Measurements from ENCODE around the gene SLC16A8. TPM values are rescaled to one million over a fixed set of nuclear protein-coding genes. Genes with fewer than 3 reads are reported as not detected.

Gene SLC16A8
- total RNA-seq, 4 donors from 2014 or later = not detected

- WGBS, 2 donors (ENCODE audit: low coverage in 1 of 2) = 85% methylated on average over 14 of the region's 14 CpGs; no CpG with 5 or more reads in 1 of the 2 donors
- intact Hi-C loops (cut with DNase I; ENCODE audit: low total_unique reads) (no loop called here), in situ Hi-C loops (cut with MboI; ENCODE audit: low pct_ligation_motif_present in 1 of 4, low pct_unique_long_range_greater_than_20kb in 1 of 4, low sequenced_read_pairs in 3 of 4) (no loop called here)
- Histone ChIP-seq H3K4me1 (peaks cover 4 to 20% (median 19%) of the 10 kb centered on the region in 4 donors), H3K36me3 (peaks cover 0 to 14% (median 0%) of the 10 kb centered on the region in 4 donors), H3K27me3 (peaks cover 21% of the 10 kb centered on the region), H3K4me3 (no peak overlapping the region), H3K27ac (no peak overlapping the region), H3K9me3 (no peaks in the 10 kb centered on the region)
- TF ChIP-seq POLR2A (IDR thresholded peaks at IDR 0.05) (no peak), POLR2AphosphoS5 (IDR thresholded peaks at IDR 0.05) (no peak), EP300 (IDR thresholded peaks at IDR 0.05; ENCODE audit: low read depth) (no peak), CTCF (IDR thresholded peaks at IDR 0.05) (no peak)
- DNase-seq = no peak
Observed at GRCh38 chr22:38077595-38077994, 6.4 kb downstream of the SLC16A8 start.

GRCh38 chr22:38077096-38077495 is 6.9 kb downstream of the SLC16A8 start:
- peaks cover 0 to 19% (median under 1%) of the 10 kb centered on the region in 4 donors for H3K36me3 ChIP-seq
- 79 to 83% methylated on average over 11 to 12 of the region's 12 CpGs for WGBS, 2 donors (ENCODE audit: low coverage in 1 of 2)
- TF ChIP-seq CTCF (IDR thresholded peaks at IDR 0.05) = no peak
- H3K27me3 ChIP-seq = peaks cover 16% of the 10 kb centered on the region
- H3K27ac ChIP-seq = no peak overlapping the region
- H3K4me3 ChIP-seq = no peak overlapping the region
- intact Hi-C loops (cut with DNase I; ENCODE audit: low total_unique reads) = no loop called here
- in situ Hi-C loops (cut with MboI; ENCODE audit: low pct_ligation_motif_present in 1 of 4, low pct_unique_long_range_greater_than_20kb in 1 of 4, low sequenced_read_pairs in 3 of 4) = no loop called here
- peaks cover 4 to 15% (median 14%) of the 10 kb centered on the region in 4 donors for H3K4me1 ChIP-seq
- no peak for DNase-seq
- no peaks in the 10 kb centered on the region for H3K9me3 ChIP-seq

- 87% methylated on average over 13 of the region's 13 CpGs; no CpG with 5 or more reads in 1 of the 2 donors for WGBS, 2 donors (ENCODE audit: low coverage in 1 of 2)
- Histone ChIP-seq H3K4me3 (no peak overlapping the region), H3K4me1 (peaks cover 4 to 5% (median 4%) of the 10 kb centered on the region in 4 donors), H3K36me3 (peaks cover 0 to 26% (median 4%) of the 10 kb centered on the region in 4 donors), H3K9me3 (no peaks in the 10 kb centered on the region), H3K27ac (no peak overlapping the region), H3K27me3 (peaks cover 6% of the 10 kb centered on the region)
- in situ Hi-C loops (cut with MboI; ENCODE audit: low pct_ligation_motif_present in 1 of 4, low pct_unique_long_range_greater_than_20kb in 1 of 4, low sequenced_read_pairs in 3 of 4) (no loop called here), intact Hi-C loops (cut with DNase I; ENCODE audit: low total_unique reads) (no loop called here)
- no peak for DNase-seq
- no peak for TF ChIP-seq POLR2A (IDR thresholded peaks at IDR 0.05)
- TF ChIP-seq CTCF (IDR thresholded peaks at IDR 0.05) = no peak
- no peak for TF ChIP-seq EP300 (IDR thresholded peaks at IDR 0.05; ENCODE audit: low read depth)
- no peak for TF ChIP-seq POLR2AphosphoS5 (IDR thresholded peaks at IDR 0.05)
Observed at GRCh38 chr22:38075961-38076360, 8.0 kb downstream of the SLC16A8 start.

- in situ Hi-C loops (cut with MboI; ENCODE audit: low pct_ligation_motif_present in 1 of 4, low pct_unique_long_range_greater_than_20kb in 1 of 4, low sequenced_read_pairs in 3 of 4) = no loop called here
- intact Hi-C loops (cut with DNase I; ENCODE audit: low total_unique reads) = no loop called here
- 91% methylated on average over 28 of the region's 32 CpGs; no CpG with 5 or more reads in 1 of the 2 donors for WGBS, 2 donors (ENCODE audit: low coverage in 1 of 2)
Observed at GRCh38 chr22:38075105-38075825, 8.7 kb downstream of the SLC16A8 start.

More at GRCh38 chr22:38075105-38075825, 8.7 kb downstream of the SLC16A8 start:
- Histone ChIP-seq H3K27ac (no peak overlapping the region), H3K4me1 (no peaks in the 10 kb centered on the region), H3K27me3 (no peaks in the 10 kb centered on the region), H3K4me3 (no peak overlapping the region), H3K9me3 (no peaks in the 10 kb centered on the region), H3K36me3 (peaks cover 0 to 26% (median 4%) of the 10 kb centered on the region in 4 donors)
- DNase-seq = no peak
- TF ChIP-seq EP300 (IDR thresholded peaks at IDR 0.05; ENCODE audit: low read depth) (no peak), POLR2A (IDR thresholded peaks at IDR 0.05) (no peak), POLR2AphosphoS5 (IDR thresholded peaks at IDR 0.05) (no peak), CTCF (IDR thresholded peaks at IDR 0.05) (no peak)
